KOPT-K1 (cell line): ENCODE measurements around the gene CD101.

Experiments
- H3K27ac ChIP-seq: fragments of 200-600 bp; sonication (generic); 2 replicates; pipeline ENCODE4 v1.5.1; 2016; ENCODE audit warnings: antibody characterized with exemption, mild to moderate bottlenecking, low read depth, low read length; ENCODE audit not compliant: poor library complexity, severe bottlenecking
- H3K36me3 ChIP-seq: fragments of 200-600 bp; sonication (generic); 2 replicates; pipeline ENCODE4 v1.5.1; 2017; ENCODE audit warnings: antibody characterized with exemption, mild to moderate bottlenecking, low read length, moderate library complexity; ENCODE audit not compliant: insufficient read depth
- H3K9me3 ChIP-seq: fragments of 200-600 bp; sonication (generic); 2 replicates; pipeline ENCODE4 v1.5.1; 2017; ENCODE audit warnings: antibody characterized with exemption, low read length, mild to moderate bottlenecking; ENCODE audit not compliant: insufficient read depth, poor library complexity, severe bottlenecking

CD101 gene

DNA sequence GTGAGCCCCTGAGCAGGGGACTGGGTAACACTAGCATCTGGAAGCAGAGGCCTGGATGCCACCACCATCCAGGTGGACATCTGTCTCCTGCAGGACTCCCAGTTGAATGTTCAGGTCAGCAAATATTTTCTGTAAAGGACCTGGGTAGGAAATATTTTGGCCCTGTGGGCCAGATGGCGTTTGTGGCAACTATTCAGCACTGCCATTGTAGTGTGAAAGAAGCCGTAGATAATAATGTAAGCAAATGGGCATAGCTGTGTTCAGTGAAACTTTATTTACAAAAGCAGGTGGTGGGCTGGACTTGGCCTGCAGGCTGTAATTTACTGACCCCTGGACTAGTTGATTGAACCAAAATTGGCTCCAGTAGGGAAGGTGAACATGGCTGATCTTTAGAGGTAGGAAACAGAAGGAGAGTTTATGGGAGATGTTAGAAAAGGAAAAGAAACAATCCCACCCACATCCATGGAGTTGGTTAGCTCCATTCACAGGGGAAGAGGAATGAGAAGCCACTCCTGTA lies 20.0 kb upstream of the CD101 start:
- no peaks in the 10 kb centered on the region for H3K36me3 ChIP-seq
- no peaks in the 10 kb centered on the region for H3K9me3 ChIP-seq
- H3K27ac ChIP-seq = no peak overlapping the region

DNA sequence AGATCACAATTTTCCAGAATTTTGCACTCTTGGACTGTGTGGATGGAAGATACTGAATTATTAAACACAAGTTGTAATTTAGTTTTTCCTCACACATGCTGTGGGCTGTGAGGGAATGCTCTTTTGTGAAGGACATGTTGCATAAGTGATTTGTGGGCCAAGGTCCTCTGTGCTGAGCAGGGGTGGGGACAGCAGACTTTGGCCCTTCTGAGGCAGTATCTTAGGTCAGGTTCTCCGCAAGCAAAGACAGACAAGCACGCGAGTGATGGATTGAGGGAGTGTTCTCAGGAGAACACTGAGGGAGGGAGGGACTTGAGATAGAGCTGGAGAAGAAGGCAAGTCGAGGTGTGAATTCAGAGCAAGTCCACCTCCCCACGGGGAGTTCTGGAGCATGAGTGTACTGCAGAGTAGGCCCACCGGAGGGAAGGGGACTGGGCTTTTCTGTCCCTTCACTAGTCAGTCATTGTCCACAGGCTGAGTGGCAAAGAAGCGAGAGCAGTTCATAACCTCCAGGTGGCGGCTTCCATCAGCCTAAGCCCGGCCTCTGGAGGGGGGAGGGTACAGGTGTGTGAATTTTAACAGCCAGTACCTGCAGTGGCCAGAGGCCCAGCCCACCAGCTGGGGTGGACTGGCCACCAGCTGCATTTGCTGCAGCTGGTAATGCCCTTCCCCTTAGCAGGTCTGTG lies 19.1 kb upstream of the CD101 start:
- no peaks in the 10 kb centered on the region for H3K36me3 ChIP-seq
- no peaks in the 10 kb centered on the region for H3K9me3 ChIP-seq
- H3K27ac ChIP-seq = no peak overlapping the region

DNA sequence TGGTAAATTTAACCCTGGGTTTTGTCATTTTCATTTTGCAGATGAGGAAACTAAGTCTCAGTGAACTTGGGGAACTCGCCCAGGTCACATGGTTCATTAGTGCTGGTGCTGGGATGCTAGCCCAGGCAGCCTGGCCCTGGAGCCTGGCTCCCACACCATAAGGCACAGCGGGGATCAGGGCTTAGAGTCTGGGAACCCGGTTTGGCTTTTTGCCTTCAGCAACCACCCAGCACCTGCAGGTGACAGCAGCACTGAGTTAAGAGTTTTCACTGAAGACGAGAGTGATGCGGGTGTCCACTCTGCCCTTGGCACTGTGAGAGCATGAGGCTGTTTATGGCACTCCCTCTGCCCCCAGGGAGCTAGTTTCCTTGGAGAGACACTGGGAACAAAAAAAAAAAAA lies 18.4 kb upstream of the CD101 start:
- no peaks in the 10 kb centered on the region for H3K9me3 ChIP-seq
- no peaks in the 10 kb centered on the region for H3K36me3 ChIP-seq
- H3K27ac ChIP-seq = no peak overlapping the region

DNA sequence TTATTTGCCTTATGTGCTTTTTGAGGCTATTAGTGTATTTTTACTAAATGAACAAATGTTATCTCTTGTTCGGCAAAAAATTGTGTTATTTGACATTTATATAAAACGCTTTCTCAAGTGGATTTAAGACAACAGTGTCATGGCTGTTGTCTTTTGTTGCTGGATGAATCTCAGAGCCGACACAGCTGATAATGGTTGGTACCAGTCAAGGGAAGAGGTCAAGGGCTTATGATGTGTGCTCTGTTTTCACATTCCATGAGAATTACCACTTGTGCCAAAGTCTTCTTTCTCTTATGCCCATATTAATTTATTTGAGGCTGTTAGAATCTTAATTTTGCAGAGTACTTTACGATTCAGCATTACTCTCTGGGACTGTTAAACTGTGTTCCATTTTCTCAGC lies 17.9 kb upstream of the CD101 start:
- Histone ChIP-seq H3K27ac (no peak overlapping the region), H3K36me3 (no peaks in the 10 kb centered on the region), H3K9me3 (no peaks in the 10 kb centered on the region)

DNA sequence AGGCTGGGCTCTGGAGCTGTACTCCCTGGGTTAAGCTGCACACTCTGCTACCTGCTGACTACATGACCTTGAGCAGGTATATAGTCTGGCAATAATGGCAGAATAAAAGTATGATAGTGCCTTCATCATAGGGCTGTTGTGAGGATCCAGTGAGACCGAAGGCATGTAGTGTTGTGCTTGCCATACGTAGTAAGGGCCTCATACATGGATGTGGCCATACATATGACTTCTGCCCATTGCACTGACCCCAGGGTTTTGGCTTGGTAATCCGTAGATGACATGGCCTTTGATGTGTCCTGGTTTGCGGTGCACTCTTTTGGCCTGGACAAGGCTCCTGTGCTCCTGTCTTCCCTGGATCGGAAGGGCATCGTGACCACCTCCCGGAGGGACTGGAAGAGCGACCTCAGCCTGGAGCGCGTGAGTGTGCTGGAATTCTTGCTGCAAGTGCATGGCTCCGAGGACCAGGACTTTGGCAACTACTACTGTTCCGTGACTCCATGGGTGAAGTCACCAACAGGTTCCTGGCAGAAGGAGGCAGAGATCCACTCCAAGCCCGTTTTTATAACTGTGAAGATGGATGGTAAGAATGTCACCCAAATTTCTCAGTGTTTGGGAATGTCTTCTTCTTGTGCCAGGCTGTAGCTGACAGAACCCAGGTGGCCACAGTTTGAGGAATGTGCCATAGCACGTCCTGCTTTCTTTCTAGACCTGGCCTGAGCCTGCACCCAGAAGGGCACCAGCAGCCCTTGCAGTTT lies 17.0 kb upstream of the CD101 start:
- no peaks in the 10 kb centered on the region for H3K36me3 ChIP-seq
- no peaks in the 10 kb centered on the region for H3K9me3 ChIP-seq
- no peak overlapping the region for H3K27ac ChIP-seq

DNA sequence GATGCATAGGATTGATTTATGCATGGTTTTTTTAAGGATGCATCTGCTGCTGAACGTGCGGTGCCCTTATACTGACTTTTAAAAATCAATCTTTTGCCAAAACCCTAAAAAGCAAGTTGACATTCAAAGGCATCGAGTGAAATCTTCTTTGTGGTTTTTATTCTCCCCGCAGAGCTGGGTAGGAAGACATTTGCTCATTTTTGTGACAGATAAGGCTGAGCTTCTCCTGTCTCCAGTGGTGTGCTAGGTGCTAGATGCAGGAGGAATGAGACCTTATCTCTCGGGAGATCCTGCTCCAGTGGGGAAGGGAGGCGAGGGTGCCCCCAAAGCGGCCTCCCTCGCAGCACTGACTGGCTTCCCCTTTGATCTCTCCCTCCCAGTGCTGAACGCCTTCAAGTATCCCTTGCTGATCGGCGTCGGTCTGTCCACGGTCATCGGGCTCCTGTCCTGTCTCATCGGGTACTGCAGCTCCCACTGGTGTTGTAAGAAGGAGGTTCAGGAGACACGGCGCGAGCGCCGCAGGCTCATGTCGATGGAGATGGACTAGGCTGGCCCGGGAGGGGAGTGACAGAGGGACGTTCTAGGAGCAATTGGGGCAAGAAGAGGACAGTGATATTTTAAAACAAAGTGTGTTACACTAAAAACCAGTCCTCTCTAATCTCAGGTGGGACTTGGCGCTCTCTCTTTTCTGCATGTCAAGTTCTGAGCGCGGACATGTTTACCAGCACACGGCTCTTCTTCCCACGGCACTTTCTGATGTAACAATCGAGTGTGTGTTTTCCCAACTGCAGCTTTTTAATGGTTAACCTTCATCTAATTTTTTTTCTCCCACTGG lies 14.9 kb upstream of the CD101 start:
- H3K36me3 ChIP-seq = no peaks in the 10 kb centered on the region
- peak overlapping the region; percentile 75 for H3K27ac ChIP-seq
- H3K9me3 ChIP-seq = no peaks in the 10 kb centered on the region

DNA sequence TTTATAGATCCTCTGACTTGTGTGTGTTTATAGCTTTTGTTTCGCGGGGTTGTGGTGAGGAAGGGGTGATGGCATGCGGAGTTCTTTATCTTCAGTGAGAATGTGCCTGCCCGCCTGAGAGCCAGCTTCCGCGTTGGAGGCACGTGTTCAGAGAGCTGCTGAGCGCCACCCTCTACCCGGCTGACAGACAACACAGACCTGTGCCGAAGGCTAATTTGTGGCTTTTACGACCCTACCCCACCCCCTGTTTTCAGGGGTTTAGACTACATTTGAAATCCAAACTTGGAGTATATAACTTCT lies 14.4 kb upstream of the CD101 start:
- Histone ChIP-seq H3K36me3 (no peaks in the 10 kb centered on the region), H3K9me3 (no peaks in the 10 kb centered on the region), H3K27ac (peak overlapping the region; percentile 75)

DNA sequence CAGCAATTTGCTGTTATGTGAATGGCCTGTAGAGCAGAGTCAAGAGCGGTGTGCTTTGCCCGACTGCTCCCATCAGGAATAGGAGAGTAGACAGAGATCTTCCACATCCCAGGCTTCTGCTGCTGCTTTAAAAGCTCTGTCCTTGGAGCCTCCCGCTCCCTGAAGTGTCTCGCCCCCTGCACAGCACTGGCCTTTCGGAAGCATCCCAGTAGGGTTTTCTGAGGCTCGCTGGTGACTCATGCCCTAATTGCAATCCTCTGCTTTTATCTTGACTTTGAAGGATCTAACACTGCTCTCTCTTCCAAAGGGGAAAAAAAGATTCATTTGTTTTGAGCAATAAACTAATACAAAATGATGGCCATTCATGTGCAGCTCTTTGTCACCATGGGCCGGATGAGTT lies 13.3 kb upstream of the CD101 start:
- no peak overlapping the region for H3K27ac ChIP-seq
- no peaks in the 10 kb centered on the region for H3K36me3 ChIP-seq
- H3K9me3 ChIP-seq = no peaks in the 10 kb centered on the region

DNA sequence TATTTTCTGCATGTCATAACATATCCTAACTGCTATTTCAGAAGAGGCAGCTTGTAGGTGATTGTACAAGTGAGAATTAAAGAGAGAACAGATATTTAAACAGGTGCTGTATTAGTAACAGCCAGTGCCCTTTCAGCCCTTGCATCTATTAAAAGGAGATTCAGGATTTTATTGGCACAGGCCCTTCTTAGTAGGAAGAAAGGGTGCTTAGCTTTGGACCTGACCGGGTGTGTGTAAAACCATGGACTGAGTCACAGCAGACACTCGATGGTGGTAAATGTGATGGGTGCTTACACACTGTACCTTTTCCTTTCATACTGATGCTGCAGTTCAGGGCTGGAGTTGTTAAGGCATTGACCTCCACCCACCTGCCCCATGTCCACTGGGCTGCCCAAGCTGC lies 12.7 kb upstream of the CD101 start:
- no peaks in the 10 kb centered on the region for H3K9me3 ChIP-seq

DNA sequence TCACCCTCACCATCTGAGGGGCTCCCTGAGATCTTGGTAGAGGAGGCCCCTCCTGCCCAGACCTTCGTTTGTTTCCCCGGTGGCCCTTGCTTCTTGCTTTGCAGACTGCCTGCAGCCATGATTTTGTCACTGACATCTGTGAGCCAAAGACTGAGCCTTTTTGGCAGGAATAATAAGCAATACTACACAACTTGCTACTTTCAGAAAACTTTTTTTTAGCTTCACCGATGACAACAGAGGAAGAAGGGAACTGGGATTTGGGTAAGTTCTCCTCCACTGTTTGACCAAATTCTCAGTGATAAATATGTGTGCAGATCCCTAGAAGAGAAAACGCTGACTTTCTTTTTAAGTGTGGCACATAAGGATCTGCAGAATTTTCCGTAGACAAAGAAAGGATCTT lies 11.7 kb upstream of the CD101 start:
- Histone ChIP-seq H3K9me3 (no peaks in the 10 kb centered on the region), H3K27ac (no peak overlapping the region), H3K36me3 (no peaks in the 10 kb centered on the region)

More for the DNA sequence above, 12.7 kb upstream of the CD101 start:
- Histone ChIP-seq H3K36me3 (no peaks in the 10 kb centered on the region), H3K27ac (no peak overlapping the region)

DNA sequence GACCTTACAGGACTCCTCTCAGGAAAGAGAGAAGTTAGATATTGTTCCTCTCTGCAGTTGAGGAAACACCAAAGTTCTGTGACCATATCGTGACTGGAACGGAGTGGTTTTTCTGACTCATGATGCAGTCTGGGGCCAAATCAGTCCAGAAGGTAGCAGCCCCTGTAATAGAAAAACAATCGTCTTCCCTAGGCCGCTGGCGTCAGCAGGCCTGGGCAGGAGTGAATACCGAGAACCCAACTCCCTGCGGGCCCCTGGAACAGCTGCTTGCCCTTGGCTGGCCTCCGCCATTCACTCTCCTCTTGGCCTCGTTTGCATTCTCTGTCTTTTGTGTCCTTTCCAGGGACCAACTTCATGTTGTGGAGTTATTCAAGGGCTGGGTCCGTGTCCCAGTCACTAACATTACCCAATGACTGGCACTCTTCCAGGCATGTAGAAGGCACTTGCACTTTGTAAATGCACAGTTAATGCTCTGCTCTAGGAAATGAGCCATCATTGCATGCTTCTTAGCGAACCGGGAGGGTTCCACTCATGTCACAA lies 10.9 kb upstream of the CD101 start:
- no peak overlapping the region for H3K27ac ChIP-seq
- H3K36me3 ChIP-seq = no peaks in the 10 kb centered on the region
- no peaks in the 10 kb centered on the region for H3K9me3 ChIP-seq

DNA sequence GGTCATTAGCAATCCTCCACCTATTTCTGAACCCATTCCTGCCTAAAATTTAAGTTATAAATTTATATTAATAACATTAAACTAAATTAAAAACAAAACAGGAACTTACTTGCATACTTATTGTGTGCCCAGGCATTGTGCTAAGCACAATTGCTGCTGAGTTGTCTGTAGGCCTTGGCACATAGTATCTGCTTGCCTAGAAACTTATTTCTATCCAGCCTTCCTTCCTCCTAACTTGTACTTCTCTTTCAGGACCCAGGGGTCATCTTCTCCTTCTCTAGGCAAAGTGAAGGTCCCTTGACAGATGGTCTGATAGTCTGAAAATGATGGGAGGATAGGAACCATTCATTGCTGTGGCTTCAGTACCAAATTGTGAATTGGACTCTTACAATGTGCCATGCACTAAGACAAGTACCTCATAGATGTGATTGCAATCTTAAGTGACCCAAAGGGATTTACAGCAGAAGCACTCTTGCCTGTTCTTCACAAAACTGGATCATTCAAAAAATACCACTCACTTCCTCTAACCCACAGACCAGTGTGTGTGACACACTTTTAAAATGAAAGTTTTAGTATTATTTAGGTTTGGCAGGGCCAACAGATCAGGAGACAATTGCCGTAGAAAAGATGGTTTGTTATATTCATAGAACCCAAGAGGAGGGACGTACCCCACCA lies 10.3 kb upstream of the CD101 start:
- Histone ChIP-seq H3K9me3 (no peaks in the 10 kb centered on the region), H3K27ac (no peak overlapping the region), H3K36me3 (no peaks in the 10 kb centered on the region)

DNA sequence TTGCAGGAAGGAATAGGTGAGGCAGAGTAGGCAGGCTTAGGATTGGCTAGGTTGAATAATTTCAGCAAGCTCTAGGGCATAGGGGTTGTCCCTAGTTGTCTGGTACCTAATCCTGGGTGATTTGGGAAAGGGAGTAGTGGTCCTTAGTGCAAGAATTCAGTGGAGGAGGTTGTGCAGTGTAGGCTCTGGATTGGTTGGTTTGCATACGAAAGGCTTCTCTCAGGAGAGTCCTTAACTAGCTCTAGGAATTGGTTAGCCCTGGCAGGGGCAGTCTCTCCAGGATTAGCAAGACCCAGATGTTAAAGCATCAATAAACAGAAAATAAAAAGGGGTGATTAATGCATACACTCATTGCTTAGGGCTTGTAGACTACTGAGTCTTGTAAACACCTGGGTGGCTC lies 9.6 kb upstream of the CD101 start:
- Histone ChIP-seq H3K36me3 (no peaks in the 10 kb centered on the region), H3K9me3 (no peaks in the 10 kb centered on the region), H3K27ac (no peak overlapping the region)

DNA sequence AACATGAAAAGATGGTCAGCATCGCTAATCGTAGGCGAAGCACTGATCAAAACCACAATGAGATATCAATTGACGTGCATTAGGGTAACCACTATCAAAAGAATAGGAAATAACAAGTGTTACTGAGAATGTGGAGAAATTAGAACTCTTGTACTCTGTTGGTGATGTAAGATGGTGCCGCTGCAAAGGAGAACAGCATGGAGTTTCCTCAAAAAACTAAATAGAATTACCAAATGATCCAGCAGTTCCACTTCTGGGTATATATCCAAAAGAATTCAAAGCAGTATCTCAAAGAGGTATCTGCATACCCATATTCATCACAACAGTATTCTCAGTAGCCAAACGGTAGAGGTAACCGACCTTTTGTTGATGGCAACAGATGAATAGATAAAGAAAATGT lies 8.3 kb upstream of the CD101 start:
- Histone ChIP-seq H3K36me3 (no peaks in the 10 kb centered on the region), H3K27ac (no peak overlapping the region), H3K9me3 (no peaks in the 10 kb centered on the region)

DNA sequence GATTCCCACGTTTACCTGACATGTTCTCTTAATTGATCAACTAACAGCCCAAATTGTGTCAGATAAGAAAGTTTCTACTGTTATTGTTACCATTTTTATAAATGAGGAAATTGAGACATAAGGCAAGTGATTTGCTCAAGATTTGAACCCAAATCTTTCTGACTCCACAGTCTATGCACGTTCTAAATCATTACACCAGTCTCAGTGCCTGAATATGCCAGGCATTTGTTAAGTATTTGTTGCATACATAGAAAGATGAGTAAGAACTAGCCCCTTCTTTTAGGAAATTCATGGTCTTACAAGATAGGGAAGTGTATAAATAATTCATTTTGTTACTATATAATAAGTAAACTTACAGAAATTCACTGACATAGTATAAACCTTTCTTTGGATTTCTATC lies 7.1 kb upstream of the CD101 start:
- Histone ChIP-seq H3K27ac (no peak overlapping the region), H3K9me3 (no peaks in the 10 kb centered on the region), H3K36me3 (no peaks in the 10 kb centered on the region)
